HG03442 (cell line): Measurements from ENCODE around the gene CISD1.

Experiments
- ATAC-seq: cut with Tn5 transposase; IDR thresholded peaks from one replicate; pipeline ENCODE4 v1.9.1; 2021; ENCODE audit warnings: mild to moderate bottlenecking, moderate library complexity; ENCODE audit not compliant: unreplicated experiment

Gene CISD1

DNA sequence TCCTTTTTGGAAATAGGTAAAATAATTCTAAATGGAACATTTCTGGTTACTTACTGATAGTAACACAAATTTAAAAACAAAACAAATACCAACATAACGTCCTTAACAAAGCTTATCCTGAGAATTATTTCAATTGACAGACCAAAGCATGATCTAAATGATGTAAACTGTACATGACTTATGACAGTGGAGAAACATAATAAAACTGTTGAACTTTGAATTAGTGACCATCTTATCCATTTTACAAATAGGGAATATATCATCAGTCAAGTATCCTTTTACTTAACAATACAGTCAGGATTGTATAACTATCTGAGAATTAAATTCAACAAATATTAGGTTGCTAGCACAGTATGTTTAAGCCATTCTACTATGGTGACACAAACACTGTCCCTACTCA lies 3.7 kb upstream of the CISD1 start:
- ATAC-seq: no peak

- peak; percentile 17 for ATAC-seq
Measured at GRCh38 chr10:58266003-58266825, 2.7 kb upstream of the CISD1 start.

- peak; percentile 2 for ATAC-seq
Measured at GRCh38 chr10:58266826-58267712, 1.9 kb upstream of the CISD1 start.

DNA sequence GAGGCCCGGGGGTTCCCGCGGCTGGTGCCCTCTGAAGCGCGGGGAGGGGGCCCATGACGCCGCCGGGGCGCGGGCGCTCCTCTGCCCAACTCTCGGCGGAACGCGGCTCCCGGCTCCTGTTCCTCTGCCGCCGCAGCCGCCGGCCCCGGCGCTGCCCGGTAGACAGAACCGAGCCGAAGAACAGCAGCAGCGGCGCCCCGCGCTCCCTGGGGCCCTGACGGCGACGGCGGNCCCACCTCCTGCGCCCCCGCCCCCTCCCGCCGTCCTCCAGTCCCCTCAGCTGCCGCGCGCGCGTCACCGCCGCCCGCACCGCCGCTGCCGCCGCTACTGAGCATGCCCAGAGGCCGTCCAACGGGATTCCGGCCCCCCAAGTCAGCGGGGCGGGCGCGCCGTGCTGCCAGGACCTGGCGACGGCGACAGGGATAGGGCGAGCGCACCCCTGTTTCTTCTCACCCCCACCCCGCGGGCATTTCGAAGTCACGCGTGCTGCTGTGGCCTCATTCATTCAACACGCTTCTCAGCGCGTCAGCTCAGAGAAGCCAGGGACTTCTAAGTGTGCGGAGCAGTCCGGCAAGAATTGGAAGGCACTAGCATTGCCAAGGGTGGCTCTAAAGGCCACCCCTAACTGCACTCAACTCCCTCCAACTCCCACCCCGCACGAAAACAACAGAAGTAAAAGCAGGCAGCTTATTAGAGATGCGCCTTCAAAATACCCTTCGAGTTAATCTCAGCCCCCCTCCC lies 1.1 kb upstream of the CISD1 start, which contains the start of gene IPMK:
Gene IPMK, minus strand, starts transcription at position 182 of the 741 bp plus-strand sequence. CDS start 283 bp downstream, outside the sequence.
- ATAC-seq: peak; percentile 53

DNA sequence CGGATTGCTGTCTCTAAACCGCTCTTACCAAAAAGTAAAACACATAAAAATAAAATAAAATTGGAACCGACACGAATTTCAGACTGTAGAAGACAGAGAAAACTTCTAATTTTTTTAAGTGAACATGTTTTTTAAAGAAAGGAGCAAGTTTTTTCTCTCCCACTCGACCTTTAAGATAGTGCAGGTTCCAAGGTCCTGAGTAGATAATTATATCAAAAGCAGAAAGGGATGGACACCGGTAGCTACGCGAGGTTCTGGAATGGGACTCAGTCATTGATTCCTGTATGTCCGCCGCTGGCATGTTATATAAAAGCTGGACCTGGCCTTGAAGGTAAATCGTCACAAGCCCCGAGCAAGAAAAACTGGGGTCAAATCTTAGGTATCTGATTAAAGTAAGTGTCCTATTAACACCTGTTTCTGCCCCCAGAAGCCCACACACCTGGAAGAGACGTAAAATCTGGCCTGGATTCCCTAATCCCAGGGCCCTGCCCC lies 462 bp upstream of the CISD1 start:
- ATAC-seq: peak; percentile 0

DNA sequence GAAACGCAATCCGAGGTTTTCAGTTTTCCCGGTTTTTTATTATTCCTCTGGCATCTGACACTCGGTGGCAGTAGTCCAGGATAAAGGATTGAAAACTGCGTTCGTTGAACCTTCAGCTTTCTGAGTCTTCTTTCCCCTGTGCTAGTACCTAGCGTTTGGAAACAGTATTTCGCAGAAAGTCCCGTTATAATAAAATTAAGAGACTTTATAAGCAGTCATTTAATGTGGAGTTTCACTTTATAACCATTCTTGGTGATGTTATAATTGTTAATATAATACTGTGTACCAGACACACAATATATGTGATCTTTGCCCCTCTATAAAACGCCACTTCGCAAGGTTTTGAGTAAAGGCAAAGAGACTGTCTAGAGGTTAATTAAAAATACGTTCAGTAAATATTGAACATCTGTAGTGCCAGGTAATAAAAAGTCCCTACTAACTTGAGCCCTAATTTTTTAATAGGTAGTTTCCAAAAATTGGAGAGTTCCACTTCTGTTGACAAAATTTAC lies 874 bp downstream of the CISD1 start:
- no peak for ATAC-seq

- ATAC-seq: no peak
Measured at GRCh38 chr10:58275261-58275660, 6.3 kb downstream of the CISD1 start.

DNA sequence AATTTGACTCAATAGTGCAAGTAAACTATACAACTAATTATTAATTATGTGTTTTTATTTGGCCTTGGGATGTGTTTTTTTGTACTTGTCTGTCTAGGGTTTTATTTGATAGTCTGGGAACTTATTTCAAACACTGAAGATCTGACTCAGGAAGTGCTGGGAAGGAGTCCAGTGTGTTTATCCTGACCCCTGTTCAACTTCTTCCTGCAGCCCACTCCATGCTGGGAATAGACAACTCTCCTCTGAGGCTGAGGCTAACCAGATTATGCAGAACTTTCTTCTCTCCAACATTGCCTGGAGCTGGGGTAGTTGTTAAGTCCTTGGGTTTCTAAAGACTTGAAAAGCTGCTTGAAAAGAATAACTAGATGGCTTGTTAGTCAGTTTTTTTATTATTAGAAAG lies 6.9 kb downstream of the CISD1 start:
- no peak for ATAC-seq

- no peak for ATAC-seq
Measured at GRCh38 chr10:58278274-58278961, 9.5 kb downstream of the CISD1 start.

DNA sequence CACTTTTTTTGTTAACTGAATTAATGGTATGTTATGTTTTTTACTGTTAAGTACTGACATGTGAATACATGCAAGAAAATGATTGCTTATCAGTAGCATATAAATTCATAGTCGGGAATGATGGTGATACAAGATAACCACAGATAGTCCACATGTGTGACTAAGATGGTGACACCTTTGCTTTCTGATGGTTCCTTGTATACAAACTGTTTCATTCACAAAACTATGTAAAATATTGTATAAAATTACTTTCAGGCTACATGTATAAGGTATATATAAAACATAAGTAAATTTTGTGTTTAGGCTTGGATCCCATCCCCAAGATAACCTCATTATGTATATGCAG lies 10.0 kb downstream of the CISD1 start:
- no peak for ATAC-seq

GRCh38 chr10:58280477-58280876 lies 11.5 kb downstream of the CISD1 start:
- ATAC-seq: no peak

DNA sequence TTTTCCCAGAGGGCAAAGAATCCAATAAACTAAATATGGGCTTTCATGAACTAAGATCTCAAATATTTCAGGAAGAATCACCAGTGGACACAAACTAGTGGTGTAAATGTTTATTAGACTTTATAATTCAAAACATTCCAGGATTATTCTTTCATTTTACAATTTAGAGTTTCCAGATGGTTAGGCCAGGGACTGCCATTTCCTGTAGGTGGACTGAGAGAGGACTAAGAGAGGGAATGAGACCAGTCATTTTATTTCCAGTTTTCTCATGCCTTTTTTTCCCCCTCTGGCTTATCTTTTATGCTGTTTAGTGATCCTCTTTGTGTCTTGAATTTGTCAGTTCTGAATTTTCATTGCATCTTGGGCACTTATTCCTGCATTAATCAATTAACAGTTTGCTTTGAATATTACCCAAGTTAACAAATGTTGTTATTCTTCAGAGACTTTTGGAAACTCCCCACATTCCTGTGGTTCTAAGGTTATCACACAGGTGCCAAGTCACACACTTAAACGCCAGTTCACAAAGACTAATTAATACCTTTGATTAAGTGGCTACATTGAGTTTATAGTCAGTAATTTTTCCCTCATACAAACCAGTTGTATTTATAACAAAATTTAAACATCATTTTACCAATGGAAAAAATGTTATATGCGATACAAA lies 12.3 kb downstream of the CISD1 start:
- no peak for ATAC-seq

DNA sequence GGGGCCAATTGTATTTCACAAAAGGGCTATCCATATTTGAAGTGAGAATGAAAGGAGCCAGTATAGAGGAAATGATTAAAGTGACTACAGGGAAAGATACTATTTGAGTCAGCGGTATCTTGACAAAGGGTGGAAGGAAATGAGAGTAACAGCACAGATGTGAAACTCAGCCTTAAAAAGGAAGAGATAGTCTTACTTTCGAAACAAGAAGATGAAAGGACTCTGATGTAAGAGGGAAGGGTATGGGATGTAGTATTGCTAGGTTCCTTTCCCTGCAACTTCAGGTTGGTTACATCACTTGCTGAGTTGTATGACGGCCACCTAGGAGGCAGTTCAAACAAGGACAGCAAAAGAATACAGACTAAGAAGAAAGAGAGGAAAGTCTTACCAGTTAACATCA lies 13.7 kb downstream of the CISD1 start:
- ATAC-seq: peak; percentile 99

GRCh38 chr10:58291538-58292174 lies 22.7 kb downstream of the CISD1 start:
- ATAC-seq: peak; percentile 90

DNA sequence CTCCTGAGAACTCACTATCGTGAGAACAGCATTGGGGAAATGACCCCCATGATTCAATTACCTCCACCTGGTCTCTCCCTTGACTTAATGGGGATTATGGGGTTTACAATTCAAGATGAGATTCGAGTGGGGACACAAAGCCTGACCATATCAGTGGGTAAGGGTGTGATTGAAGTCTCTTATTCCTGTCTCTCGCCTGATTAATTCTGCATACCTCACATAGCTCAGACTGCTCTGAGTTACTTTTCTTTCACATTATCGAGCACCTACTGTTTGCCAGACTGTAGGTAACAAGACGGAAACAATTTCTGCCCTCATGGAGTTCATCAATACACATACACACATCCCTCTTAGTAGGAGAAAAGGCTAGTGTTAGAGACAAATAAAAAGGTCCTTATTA lies 25.0 kb downstream of the CISD1 start:
- ATAC-seq: no peak

DNA sequence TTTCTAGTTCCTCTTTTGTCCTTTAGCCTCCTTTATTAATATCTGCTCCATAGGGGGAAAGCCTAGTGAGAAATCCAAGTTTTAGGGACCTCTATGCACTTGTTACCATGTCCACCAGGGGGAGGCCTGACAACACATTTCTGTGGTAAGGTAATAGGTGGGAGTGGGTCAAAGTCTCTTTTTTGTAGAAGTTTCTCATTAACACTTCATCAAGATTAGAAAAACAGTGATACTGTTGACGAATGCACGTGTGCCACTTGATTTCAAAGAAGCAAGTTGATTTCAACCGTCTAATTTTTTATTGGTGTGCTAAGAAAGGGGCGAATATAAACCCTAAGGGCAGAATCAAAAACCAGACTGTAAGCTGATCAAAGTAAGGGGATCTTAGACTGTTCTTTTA lies 30.6 kb downstream of the CISD1 start:
- ATAC-seq: peak; percentile 89

DNA sequence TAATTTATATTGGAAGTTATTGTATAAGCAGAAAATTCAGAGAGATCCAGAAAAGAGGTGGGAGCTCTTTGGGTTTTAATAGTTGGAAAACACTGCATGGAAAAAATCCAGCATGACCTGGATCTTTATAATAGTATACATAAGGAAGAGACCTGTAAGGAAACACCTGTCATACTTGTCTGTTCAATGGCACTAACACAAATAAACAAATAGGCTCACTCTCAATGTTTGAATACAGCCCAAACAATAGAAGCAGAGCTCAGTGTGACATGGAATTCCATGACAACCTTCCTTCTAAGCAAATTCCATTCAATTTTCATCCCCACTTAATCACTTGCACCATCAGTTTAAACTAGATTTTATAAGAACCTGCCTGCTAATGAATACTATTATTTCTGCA lies 31.7 kb downstream of the CISD1 start:
- ATAC-seq: no peak

GRCh38 chr10:58302254-58302653 lies 33.3 kb downstream of the CISD1 start:
- no peak for ATAC-seq

DNA sequence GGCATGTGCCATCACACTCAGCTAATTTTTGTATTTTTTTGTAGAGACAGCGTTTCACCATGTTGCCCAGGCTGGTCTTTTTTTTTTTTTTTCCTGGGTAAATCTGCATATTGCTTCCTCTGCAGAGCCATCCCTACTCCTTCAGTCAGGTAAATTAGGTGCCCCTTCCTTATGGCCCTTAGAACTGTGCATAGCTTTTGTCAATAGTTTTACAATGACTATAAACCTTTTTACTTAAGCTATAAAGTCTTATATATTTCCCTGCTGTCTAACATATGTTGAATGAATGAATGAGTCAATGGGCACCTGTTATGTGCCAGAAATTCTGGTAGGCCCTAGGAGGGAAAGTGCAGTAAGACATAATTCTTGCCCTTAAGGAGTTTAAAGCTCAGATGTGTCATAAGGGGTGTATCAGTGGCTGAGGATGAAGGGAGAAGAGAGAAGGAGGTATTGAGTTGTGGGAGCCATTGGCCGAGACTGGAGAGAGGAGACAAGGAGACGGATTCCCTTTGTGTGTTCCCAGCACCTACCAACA lies 35.2 kb downstream of the CISD1 start:
- ATAC-seq: no peak
